PC-9 (cell line): ENCODE data around the gene CDK5RAP3.

Source experiments
- EZH2 ChIP-seq: fragments of 200-600 bp; sonication (generic); IDR thresholded peaks from 2 replicates; pipeline ENCODE4 v1.8.0; 2017; ENCODE audit warnings: antibody characterized with exemption, low read depth
- TF ChIP-seq, protein P1 (sequence below): fragments of 200-600 bp; sonication (generic); conservative IDR thresholded peaks from 2 replicates; pipeline ENCODE4 v1.6.1; 2017; ENCODE audit warnings: mixed run types, antibody characterized with exemption, mild to moderate bottlenecking, moderate library complexity

DNA sequence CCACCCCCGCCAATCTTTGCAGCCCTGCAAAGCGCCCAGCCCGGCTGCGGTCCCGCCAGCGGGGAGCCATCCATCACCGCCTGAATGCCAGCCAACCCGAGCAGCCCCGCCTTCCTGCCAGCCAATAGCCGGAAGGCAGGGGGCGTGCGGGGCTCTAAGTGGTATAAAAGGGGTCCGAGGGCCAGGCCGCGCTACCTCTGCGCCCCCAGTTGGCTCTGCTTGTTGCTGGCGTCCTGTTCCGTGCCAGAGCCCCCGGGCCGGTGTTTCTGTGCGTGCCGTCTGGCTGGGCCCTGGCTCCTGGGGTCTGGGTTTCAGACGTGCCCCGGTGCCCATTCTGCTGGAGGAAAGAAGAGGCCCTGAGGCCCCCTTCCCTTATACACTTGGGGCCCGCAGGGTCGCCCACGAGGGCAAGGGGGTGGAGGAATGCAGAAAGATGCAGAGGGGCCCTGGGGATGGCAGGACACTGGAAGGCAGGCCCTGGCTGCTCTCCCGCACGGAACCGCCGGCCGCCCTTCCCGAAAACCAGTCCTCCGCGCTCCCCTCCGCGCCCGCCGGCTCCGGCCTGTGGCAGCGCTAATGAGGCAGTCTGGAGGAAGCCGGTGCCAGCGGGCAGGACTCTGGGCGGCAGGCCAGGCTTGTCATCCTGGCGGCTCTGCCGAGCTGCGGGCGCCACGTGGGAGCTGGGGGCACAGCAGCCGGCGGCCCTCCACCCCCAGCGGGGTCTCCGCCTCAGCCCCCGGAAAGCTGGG, 52.7 kb downstream of the CDK5RAP3 start:
- TF ChIP-seq, protein P1, sequence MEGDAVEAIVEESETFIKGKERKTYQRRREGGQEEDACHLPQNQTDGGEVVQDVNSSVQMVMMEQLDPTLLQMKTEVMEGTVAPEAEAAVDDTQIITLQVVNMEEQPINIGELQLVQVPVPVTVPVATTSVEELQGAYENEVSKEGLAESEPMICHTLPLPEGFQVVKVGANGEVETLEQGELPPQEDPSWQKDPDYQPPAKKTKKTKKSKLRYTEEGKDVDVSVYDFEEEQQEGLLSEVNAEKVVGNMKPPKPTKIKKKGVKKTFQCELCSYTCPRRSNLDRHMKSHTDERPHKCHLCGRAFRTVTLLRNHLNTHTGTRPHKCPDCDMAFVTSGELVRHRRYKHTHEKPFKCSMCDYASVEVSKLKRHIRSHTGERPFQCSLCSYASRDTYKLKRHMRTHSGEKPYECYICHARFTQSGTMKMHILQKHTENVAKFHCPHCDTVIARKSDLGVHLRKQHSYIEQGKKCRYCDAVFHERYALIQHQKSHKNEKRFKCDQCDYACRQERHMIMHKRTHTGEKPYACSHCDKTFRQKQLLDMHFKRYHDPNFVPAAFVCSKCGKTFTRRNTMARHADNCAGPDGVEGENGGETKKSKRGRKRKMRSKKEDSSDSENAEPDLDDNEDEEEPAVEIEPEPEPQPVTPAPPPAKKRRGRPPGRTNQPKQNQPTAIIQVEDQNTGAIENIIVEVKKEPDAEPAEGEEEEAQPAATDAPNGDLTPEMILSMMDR: peak; percentile 54; the same call in 1 of the 2 replicates
- no peak for TF ChIP-seq EZH2
